ENCODE results near the gene PAEP. TPM values are rescaled to one million over a fixed set of nuclear protein-coding genes. Genes with fewer than 3 reads are reported as not detected.

The PAEP gene
- total and polyA plus RNA-seq, 4 donors, result not detected

DNA sequence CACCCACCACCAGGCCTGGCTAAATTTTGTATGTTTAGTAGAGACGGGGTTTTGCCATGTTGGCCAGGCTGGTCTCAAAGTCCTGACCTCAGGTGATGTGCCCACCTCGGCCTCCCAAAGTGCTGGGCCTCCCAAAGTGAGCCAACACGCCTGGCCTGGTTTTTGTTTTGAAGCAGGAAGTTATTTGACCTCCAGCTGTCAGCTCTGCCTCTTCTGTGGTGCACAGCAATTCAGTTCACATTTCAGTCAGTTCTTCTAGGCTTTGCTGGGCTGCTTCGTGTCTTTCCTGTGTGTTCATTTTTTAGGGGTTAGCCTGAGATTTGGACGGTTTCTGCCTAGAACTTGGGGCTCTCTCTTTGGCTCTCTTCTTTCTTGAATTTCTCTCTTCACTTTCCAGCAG lies 31.4 kb upstream of the PAEP start:
- no peak overlapping the region for H3K9ac ChIP-seq (ENCODE audit: low read depth in 1 of 2, low read length in 2 of 2)
- no peak for TF ChIP-seq TAF1 (conservative IDR thresholded peaks at IDR 0.05)
- TF ChIP-seq, protein P1, sequence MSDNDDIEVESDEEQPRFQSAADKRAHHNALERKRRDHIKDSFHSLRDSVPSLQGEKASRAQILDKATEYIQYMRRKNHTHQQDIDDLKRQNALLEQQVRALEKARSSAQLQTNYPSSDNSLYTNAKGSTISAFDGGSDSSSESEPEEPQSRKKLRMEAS (IDR thresholded peaks at IDR 0.05), result no peak
- TF ChIP-seq FOXA2 (IDR thresholded peaks at IDR 0.05), result no peak
- TF ChIP-seq, protein P2, sequence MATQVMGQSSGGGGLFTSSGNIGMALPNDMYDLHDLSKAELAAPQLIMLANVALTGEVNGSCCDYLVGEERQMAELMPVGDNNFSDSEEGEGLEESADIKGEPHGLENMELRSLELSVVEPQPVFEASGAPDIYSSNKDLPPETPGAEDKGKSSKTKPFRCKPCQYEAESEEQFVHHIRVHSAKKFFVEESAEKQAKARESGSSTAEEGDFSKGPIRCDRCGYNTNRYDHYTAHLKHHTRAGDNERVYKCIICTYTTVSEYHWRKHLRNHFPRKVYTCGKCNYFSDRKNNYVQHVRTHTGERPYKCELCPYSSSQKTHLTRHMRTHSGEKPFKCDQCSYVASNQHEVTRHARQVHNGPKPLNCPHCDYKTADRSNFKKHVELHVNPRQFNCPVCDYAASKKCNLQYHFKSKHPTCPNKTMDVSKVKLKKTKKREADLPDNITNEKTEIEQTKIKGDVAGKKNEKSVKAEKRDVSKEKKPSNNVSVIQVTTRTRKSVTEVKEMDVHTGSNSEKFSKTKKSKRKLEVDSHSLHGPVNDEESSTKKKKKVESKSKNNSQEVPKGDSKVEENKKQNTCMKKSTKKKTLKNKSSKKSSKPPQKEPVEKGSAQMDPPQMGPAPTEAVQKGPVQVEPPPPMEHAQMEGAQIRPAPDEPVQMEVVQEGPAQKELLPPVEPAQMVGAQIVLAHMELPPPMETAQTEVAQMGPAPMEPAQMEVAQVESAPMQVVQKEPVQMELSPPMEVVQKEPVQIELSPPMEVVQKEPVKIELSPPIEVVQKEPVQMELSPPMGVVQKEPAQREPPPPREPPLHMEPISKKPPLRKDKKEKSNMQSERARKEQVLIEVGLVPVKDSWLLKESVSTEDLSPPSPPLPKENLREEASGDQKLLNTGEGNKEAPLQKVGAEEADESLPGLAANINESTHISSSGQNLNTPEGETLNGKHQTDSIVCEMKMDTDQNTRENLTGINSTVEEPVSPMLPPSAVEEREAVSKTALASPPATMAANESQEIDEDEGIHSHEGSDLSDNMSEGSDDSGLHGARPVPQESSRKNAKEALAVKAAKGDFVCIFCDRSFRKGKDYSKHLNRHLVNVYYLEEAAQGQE (IDR thresholded peaks at IDR 0.05), result no peak
- no peak for TF ChIP-seq YY1 (IDR thresholded peaks at IDR 0.05)
- TF ChIP-seq FOXA1 (IDR thresholded peaks at IDR 0.05), result no peak
- no peak overlapping the region for H3K4me3 ChIP-seq (ENCODE audit: low read depth in 1 of 3, low read length in 3 of 3)
- no peaks in the 10 kb centered on the region for H3K4me1 ChIP-seq (ENCODE audit: control insufficient read depth in 4 of 4, insufficient read depth in 4 of 4, low read length in 3 of 4)
- DNase-seq (ENCODE audit: low spot score), result no peak
- H3K9me3 ChIP-seq (ENCODE audit: control insufficient read depth in 4 of 4, low read length in 3 of 4), result peaks cover 0 to 2% (median 0%) of the 10 kb centered on the region in 4 donors
- H3K36me3 ChIP-seq (ENCODE audit: control insufficient read depth in 4 of 4, insufficient read depth in 3 of 4, low read depth in 1 of 4, low read length in 3 of 4), result no peaks in the 10 kb centered on the region
- H3K27ac ChIP-seq (ENCODE audit: low read depth in 1 of 2, low read length in 2 of 2), result no peak overlapping the region
- H3K27me3 ChIP-seq (ENCODE audit: control insufficient read depth in 4 of 4, insufficient read depth in 4 of 4, low read length in 3 of 4), result peaks cover 0 to 6% (median 2%) of the 10 kb centered on the region in 4 donors
- 73% methylated on average over 5 of the region's 5 CpGs for WGBS

DNA sequence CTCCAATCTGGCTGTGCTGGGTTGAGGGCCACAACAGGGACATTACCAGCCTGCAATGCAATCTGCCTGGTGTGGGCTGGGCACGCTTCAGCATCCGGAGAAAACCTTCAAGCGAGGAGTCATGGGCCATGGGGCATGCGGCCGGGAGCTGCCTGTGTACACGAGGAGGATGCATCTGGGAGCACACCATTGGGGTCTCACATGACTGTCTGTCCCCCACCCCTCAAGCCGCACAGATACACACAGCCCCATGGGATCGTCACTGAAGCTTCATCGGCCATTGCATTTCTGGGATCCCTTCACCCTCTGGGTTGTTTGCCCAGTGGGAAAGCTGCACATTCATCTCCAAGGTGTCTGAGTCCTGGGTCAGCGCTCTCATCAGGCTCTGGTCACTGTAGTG lies 30.5 kb upstream of the PAEP start:
- no peak overlapping the region for H3K4me3 ChIP-seq (ENCODE audit: low read depth in 1 of 3, low read length in 3 of 3)
- no peak overlapping the region for H3K27ac ChIP-seq (ENCODE audit: low read depth in 1 of 2, low read length in 2 of 2)
- peaks cover 0 to 4% (median 0%) of the 10 kb centered on the region in 4 donors for H3K27me3 ChIP-seq (ENCODE audit: control insufficient read depth in 4 of 4, insufficient read depth in 4 of 4, low read length in 3 of 4)
- TF ChIP-seq YY1 (IDR thresholded peaks at IDR 0.05) (no peak), SP1 (IDR thresholded peaks at IDR 0.05) (no peak), TAF1 (conservative IDR thresholded peaks at IDR 0.05) (no peak), FOXA1 (IDR thresholded peaks at IDR 0.05) (no peak), GABPA (IDR thresholded peaks at IDR 0.05 in 1 of 2, conservative IDR thresholded peaks at IDR 0.05 in 1 of 2) (no peak), JUND (IDR thresholded peaks at IDR 0.05) (no peak), NR2F2 (IDR thresholded peaks at IDR 0.05) (no peak), EGR1 (IDR thresholded peaks at IDR 0.05; ENCODE audit: low read depth in 2 of 2) (no peak), RAD21 (IDR thresholded peaks at IDR 0.05) (no peak), FOXA2 (IDR thresholded peaks at IDR 0.05) (no peak), HNF4G (IDR thresholded peaks at IDR 0.05) (no peak), HNF4A (conservative IDR thresholded peaks at IDR 0.05) (no peak), RXRA (IDR thresholded peaks at IDR 0.05) (no peak)
- TF ChIP-seq, protein P3, sequence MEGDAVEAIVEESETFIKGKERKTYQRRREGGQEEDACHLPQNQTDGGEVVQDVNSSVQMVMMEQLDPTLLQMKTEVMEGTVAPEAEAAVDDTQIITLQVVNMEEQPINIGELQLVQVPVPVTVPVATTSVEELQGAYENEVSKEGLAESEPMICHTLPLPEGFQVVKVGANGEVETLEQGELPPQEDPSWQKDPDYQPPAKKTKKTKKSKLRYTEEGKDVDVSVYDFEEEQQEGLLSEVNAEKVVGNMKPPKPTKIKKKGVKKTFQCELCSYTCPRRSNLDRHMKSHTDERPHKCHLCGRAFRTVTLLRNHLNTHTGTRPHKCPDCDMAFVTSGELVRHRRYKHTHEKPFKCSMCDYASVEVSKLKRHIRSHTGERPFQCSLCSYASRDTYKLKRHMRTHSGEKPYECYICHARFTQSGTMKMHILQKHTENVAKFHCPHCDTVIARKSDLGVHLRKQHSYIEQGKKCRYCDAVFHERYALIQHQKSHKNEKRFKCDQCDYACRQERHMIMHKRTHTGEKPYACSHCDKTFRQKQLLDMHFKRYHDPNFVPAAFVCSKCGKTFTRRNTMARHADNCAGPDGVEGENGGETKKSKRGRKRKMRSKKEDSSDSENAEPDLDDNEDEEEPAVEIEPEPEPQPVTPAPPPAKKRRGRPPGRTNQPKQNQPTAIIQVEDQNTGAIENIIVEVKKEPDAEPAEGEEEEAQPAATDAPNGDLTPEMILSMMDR (IDR thresholded peaks at IDR 0.05; ENCODE audit: low read depth, low read length, missing input control), result no peak
- TF ChIP-seq, protein P1 (IDR thresholded peaks at IDR 0.05), result no peak
- TF ChIP-seq, protein P4, sequence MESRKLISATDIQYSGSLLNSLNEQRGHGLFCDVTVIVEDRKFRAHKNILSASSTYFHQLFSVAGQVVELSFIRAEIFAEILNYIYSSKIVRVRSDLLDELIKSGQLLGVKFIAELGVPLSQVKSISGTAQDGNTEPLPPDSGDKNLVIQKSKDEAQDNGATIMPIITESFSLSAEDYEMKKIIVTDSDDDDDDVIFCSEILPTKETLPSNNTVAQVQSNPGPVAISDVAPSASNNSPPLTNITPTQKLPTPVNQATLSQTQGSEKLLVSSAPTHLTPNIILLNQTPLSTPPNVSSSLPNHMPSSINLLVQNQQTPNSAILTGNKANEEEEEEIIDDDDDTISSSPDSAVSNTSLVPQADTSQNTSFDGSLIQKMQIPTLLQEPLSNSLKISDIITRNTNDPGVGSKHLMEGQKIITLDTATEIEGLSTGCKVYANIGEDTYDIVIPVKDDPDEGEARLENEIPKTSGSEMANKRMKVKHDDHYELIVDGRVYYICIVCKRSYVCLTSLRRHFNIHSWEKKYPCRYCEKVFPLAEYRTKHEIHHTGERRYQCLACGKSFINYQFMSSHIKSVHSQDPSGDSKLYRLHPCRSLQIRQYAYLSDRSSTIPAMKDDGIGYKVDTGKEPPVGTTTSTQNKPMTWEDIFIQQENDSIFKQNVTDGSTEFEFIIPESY (IDR thresholded peaks at IDR 0.05), result no peak
- TF ChIP-seq, protein P5, sequence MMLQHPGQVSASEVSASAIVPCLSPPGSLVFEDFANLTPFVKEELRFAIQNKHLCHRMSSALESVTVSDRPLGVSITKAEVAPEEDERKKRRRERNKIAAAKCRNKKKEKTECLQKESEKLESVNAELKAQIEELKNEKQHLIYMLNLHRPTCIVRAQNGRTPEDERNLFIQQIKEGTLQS (IDR thresholded peaks at IDR 0.05), result no peak
- TF ChIP-seq, protein P2 (IDR thresholded peaks at IDR 0.05), result no peak
- H3K4me1 ChIP-seq (ENCODE audit: control insufficient read depth in 4 of 4, insufficient read depth in 4 of 4, low read length in 3 of 4), result no peaks in the 10 kb centered on the region
- no peaks in the 10 kb centered on the region for H3K36me3 ChIP-seq (ENCODE audit: control insufficient read depth in 4 of 4, insufficient read depth in 3 of 4, low read depth in 1 of 4, low read length in 3 of 4)
- 92% methylated on average over 10 of the region's 10 CpGs for WGBS
- DNase-seq (ENCODE audit: low spot score), result no peak
- H3K9me3 ChIP-seq (ENCODE audit: control insufficient read depth in 4 of 4, low read length in 3 of 4), result peaks cover 0 to 2% (median 0%) of the 10 kb centered on the region in 4 donors
- H3K9ac ChIP-seq (ENCODE audit: low read depth in 1 of 2, low read length in 2 of 2), result no peak overlapping the region
